Loucy (cell line): Measurements from ENCODE around the gene ATP2A2.

Source experiments
- H2AFZ ChIP-seq: fragments of 200-600 bp; sonication (generic); 2 replicates; pipeline ENCODE4 v1.6.0; 2016; ENCODE audit warnings: antibody characterized with exemption, mild to moderate bottlenecking, low read length, moderate library complexity
- H3F3A ChIP-seq: fragments of 200-600 bp; 2 replicates; pipeline ENCODE4 v1.6.0; 2016; ENCODE audit warnings: antibody characterized with exemption, low read depth, mild to moderate bottlenecking
- H3K27me3 ChIP-seq: fragments of 200-600 bp; sonication (generic); 2 replicates; pipeline ENCODE4 v1.6.1; 2014; ENCODE audit warnings: low read length, mild to moderate bottlenecking; ENCODE audit not compliant: insufficient read depth, poor library complexity, severe bottlenecking
- H3K36me3 ChIP-seq: fragments of 200-600 bp; sonication (generic); 2 replicates; pipeline ENCODE4 v1.6.1; 2016; ENCODE audit warnings: low read length; ENCODE audit not compliant: insufficient read depth
- H3K4me1 ChIP-seq: fragments of 200-600 bp; sonication (generic); 2 replicates; pipeline ENCODE4 v1.5.1; 2014; ENCODE audit warnings: low read length, mild to moderate bottlenecking; ENCODE audit not compliant: insufficient read depth, poor library complexity, severe bottlenecking
- H3K4me2 ChIP-seq: fragments of 200-600 bp; sonication (generic); 2 replicates; pipeline ENCODE4 v1.6.0; 2014; ENCODE audit warnings: antibody characterized with exemption, low read length, low read depth, mild to moderate bottlenecking; ENCODE audit not compliant: poor library complexity, severe bottlenecking
- H3K4me3 ChIP-seq: fragments of 200-600 bp; sonication (generic); 2 replicates; pipeline ENCODE4 v1.5.1; 2014; ENCODE audit warnings: low read length, mild to moderate bottlenecking, mixed read lengths; ENCODE audit not compliant: poor library complexity, severe bottlenecking
- H3K79me2 ChIP-seq: fragments of 200-600 bp; sonication (generic); 2 replicates; pipeline ENCODE4 v1.6.1; 2014; ENCODE audit warnings: low read length; ENCODE audit not compliant: insufficient read depth
- H3K9ac ChIP-seq: fragments of 200-600 bp; sonication (generic); 2 replicates; pipeline ENCODE4 v1.6.0; 2014; ENCODE audit warnings: mild to moderate bottlenecking, low read depth, low read length, moderate library complexity; ENCODE audit not compliant: poor library complexity, severe bottlenecking
- H3K9me2 ChIP-seq: fragments of 200-600 bp; sonication (generic); replicated peaks from 2 replicates; pipeline ENCODE4 v1.6.1; 2016; ENCODE audit warnings: low read depth, low read length, mixed read lengths
- H3K9me3 ChIP-seq: fragments of 200-600 bp; sonication (generic); 2 replicates; pipeline ENCODE4 v1.6.1; 2014; ENCODE audit warnings: mild to moderate bottlenecking, antibody characterized with exemption, low read length, low read depth; ENCODE audit not compliant: insufficient read depth
- H4K20me1 ChIP-seq: fragments of 200-600 bp; sonication (generic); 2 replicates; pipeline ENCODE4 v1.6.0; 2014; ENCODE audit warnings: antibody characterized with exemption, low read length, mild to moderate bottlenecking; ENCODE audit not compliant: insufficient read depth, poor library complexity, severe bottlenecking
- EZH2phosphoT487 ChIP-seq: fragments of 200-600 bp; IDR thresholded peaks from 2 replicates; pipeline ENCODE4 v1.6.1; 2018; ENCODE audit warnings: antibody characterized with exemption, mild to moderate bottlenecking, moderate library complexity, borderline replicate concordance
- TF ChIP-seq, protein P1 (sequence below): fragments of 200-600 bp; sonication (generic); conservative IDR thresholded peaks from 2 replicates; pipeline ENCODE4 v1.5.1; 2014; ENCODE audit warnings: mild to moderate bottlenecking, antibody characterized with exemption, low read length

Gene ATP2A2

DNA sequence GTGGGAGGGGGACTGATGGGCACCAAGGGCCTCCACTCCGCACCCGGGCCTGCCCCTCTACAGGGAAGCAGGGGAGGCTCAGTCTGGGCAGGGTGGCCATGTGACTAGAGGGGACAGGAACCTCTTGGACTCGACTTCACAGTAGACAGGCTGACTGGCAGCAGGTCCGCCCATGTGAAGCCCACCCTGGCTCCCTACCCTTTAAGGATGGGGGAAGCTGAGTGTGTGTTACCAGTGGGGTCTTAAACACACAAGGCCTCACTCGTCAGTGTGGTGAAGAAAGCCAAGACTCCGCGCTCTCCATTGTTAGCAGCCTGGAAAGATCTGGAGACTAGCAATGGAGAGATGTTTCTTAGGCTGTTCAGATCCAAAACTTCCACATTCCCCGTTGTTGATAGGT, 70.1 kb downstream of the ATP2A2 start:
- H3F3A ChIP-seq: no peaks in the 10 kb centered on the region
- peaks cover 39% of the 10 kb centered on the region; the same call in 1 of the 2 replicates for H3K36me3 ChIP-seq

GRCh38 chr12:110352401-110352800, 71.4 kb downstream of the ATP2A2 start:
- Histone ChIP-seq H3K36me3 (peaks cover 26% of the 10 kb centered on the region; the same call in 1 of the 2 replicates), H4K20me1 (no peaks in the 10 kb centered on the region), H3F3A (no peaks in the 10 kb centered on the region), H3K4me2 (no peak overlapping the region), H3K4me3 (no peak overlapping the region), H3K9me3 (no peaks in the 10 kb centered on the region), H3K9me2 (no peaks in the 10 kb centered on the region), H2AFZ (no peak overlapping the region), H3K27me3 (no peaks in the 10 kb centered on the region), H3K79me2 (no peaks in the 10 kb centered on the region), H3K4me1 (peaks cover 4% of the 10 kb centered on the region), H3K9ac (no peak overlapping the region)
- no peak for TF ChIP-seq EZH2phosphoT487
- TF ChIP-seq, protein P1, sequence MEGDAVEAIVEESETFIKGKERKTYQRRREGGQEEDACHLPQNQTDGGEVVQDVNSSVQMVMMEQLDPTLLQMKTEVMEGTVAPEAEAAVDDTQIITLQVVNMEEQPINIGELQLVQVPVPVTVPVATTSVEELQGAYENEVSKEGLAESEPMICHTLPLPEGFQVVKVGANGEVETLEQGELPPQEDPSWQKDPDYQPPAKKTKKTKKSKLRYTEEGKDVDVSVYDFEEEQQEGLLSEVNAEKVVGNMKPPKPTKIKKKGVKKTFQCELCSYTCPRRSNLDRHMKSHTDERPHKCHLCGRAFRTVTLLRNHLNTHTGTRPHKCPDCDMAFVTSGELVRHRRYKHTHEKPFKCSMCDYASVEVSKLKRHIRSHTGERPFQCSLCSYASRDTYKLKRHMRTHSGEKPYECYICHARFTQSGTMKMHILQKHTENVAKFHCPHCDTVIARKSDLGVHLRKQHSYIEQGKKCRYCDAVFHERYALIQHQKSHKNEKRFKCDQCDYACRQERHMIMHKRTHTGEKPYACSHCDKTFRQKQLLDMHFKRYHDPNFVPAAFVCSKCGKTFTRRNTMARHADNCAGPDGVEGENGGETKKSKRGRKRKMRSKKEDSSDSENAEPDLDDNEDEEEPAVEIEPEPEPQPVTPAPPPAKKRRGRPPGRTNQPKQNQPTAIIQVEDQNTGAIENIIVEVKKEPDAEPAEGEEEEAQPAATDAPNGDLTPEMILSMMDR: no peak

More for the DNA sequence above, 70.1 kb downstream of the ATP2A2 start:
- Histone ChIP-seq H3K4me3 (no peak overlapping the region), H3K9ac (no peak overlapping the region), H3K27me3 (no peaks in the 10 kb centered on the region), H3K9me3 (no peaks in the 10 kb centered on the region), H3K4me1 (peaks cover 4% of the 10 kb centered on the region), H3K79me2 (no peaks in the 10 kb centered on the region), H2AFZ (no peak overlapping the region), H3K9me2 (no peaks in the 10 kb centered on the region), H3K4me2 (no peak overlapping the region), H4K20me1 (no peaks in the 10 kb centered on the region)
- TF ChIP-seq EZH2phosphoT487: no peak
- TF ChIP-seq, protein P1: no peak

DNA sequence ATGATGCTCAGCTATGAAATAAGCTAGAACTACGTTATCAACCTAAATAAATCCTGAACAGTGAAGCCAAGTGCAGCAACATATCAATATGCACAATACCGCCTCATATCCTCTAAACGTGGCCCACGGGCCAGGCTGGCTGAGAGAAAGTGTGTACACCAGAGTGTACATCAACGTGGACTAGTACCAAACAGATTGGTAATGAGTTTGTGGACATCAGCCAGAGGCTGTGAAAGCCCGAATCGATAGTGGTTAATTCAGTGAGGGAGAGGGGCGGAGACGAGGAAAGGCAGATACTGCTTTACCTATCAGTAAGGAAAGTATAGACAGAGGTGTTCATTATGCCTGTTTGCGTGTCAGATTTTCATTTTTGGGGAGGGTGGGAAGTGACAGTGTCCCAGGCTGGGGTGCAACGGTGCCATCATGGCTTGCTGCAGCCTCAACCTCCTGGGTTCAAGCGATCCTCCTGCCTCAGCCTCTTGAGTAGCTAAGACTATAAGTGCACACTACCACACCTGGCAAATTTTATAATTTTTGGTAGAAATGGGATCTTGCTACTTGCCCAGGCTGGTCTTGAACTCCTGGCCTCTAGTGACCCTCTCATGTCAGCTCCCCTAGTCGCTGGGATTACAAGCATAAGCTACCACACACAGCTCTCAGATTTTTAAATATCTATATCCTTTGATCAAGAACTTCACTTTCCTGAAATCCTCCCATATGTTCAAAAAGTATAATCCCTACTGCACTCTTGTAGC, 72.3 kb downstream of the ATP2A2 start:
- Histone ChIP-seq H3K27me3 (no peaks in the 10 kb centered on the region), H2AFZ (no peak overlapping the region), H3K4me3 (no peak overlapping the region), H3K79me2 (no peaks in the 10 kb centered on the region), H3K9me3 (no peaks in the 10 kb centered on the region), H3K9me2 (no peaks in the 10 kb centered on the region), H3K4me2 (no peak overlapping the region), H3K36me3 (peaks cover 16% of the 10 kb centered on the region; the same call in 1 of the 2 replicates), H3K9ac (no peak overlapping the region), H3F3A (no peaks in the 10 kb centered on the region), H3K4me1 (peaks cover 4% of the 10 kb centered on the region), H4K20me1 (no peaks in the 10 kb centered on the region)
- TF ChIP-seq, protein P1: no peak
- no peak for TF ChIP-seq EZH2phosphoT487
